GM23248 (cell line): ENCODE results near the gene SMCO2. TPM values are rescaled to one million over a fixed set of nuclear protein-coding genes. Genes with fewer than 3 reads are reported as not detected.

ENCODE experiments used
- DNase-seq: peaks from one replicate; pipeline ENCODE4 v3.0.0-alpha.2; 2015
- H2AFZ ChIP-seq: fragments of 200-600 bp; sonication (generic); 2 replicates; pipeline ENCODE4 v1.6.1; 2016; ENCODE audit warnings: antibody characterized with exemption
- H3F3A ChIP-seq: fragments of 200-600 bp; sonication (generic); 2 replicates; pipeline ENCODE4 v1.6.1; 2016; ENCODE audit warnings: mild to moderate bottlenecking, antibody characterized with exemption, mixed run types; ENCODE audit not compliant: insufficient read depth
- H3K27ac ChIP-seq: fragments of 200-600 bp; sonication (generic); 2 replicates; pipeline ENCODE4 v1.5.1; 2016; ENCODE audit warnings: mild to moderate bottlenecking
- H3K27me3 ChIP-seq: fragments of 200-600 bp; sonication (generic); replicated peaks from 2 replicates; pipeline ENCODE4 v1.6.1; 2016; ENCODE audit warnings: mild to moderate bottlenecking; ENCODE audit not compliant: insufficient read depth
- H3K36me3 ChIP-seq: fragments of 200-600 bp; sonication (generic); 2 replicates; pipeline ENCODE4 v1.6.1; 2016; ENCODE audit warnings: low read depth, mild to moderate bottlenecking
- H3K4me1 ChIP-seq: fragments of 200-600 bp; sonication (generic); 2 replicates; pipeline ENCODE4 v1.6.1; 2016; ENCODE audit warnings: mild to moderate bottlenecking; ENCODE audit not compliant: insufficient read depth
- H3K4me2 ChIP-seq: fragments of 200-600 bp; sonication (generic); one replicate; pipeline ENCODE4 v1.6.1; 2016; ENCODE audit warnings: mild to moderate bottlenecking; ENCODE audit not compliant: unreplicated experiment
- H3K4me3 ChIP-seq: fragments of 200-600 bp; sonication (generic); 2 replicates; pipeline ENCODE4 v1.5.1; 2016; ENCODE audit warnings: mild to moderate bottlenecking
- H3K79me2 ChIP-seq: fragments of 200-600 bp; sonication (generic); 2 replicates; pipeline ENCODE4 v1.6.1; 2016; ENCODE audit warnings: mild to moderate bottlenecking; ENCODE audit not compliant: insufficient read depth
- H3K9ac ChIP-seq: fragments of 200-600 bp; sonication (generic); 2 replicates; pipeline ENCODE4 v1.6.1; 2016; ENCODE audit warnings: mild to moderate bottlenecking
- H3K9me2 ChIP-seq: fragments of 200-600 bp; sonication (generic); 2 replicates; pipeline ENCODE4 v1.6.1; 2016; ENCODE audit warnings: mixed run types, mild to moderate bottlenecking, moderate library complexity; ENCODE audit not compliant: insufficient read depth
- H3K9me3 ChIP-seq: fragments of 200-600 bp; sonication (generic); one replicate; pipeline ENCODE4 v1.6.1; 2017; ENCODE audit warnings: low read depth
- H4K20me1 ChIP-seq: fragments of 200-600 bp; sonication (generic); 2 replicates; pipeline ENCODE4 v1.6.0; 2016; ENCODE audit not compliant: insufficient read depth
- EZH2 ChIP-seq: fragments of 200-600 bp; sonication (generic); IDR thresholded peaks from 2 replicates; pipeline ENCODE4 v1.6.1; 2018; ENCODE audit warnings: antibody characterized with exemption, mild to moderate bottlenecking; ENCODE audit not compliant: insufficient read depth, poor library complexity, severe bottlenecking
- EZH2phosphoT487 ChIP-seq: fragments of 200-600 bp; sonication (generic); IDR thresholded peaks from 2 replicates; pipeline ENCODE4 v1.6.1; 2018; ENCODE audit warnings: antibody characterized with exemption, moderate library complexity, mild to moderate bottlenecking, low read depth; ENCODE audit not compliant: insufficient read depth
- WGBS, 2 experiments: methylation state at CpG; one replicate each; pipeline ENCODE4 v1.1.6; 2015 to 2017; ENCODE audit warnings: low lambda C conversion rate in 2 of 2, low coverage in 1 of 2; ENCODE audit errors: missing lambda C conversion rate in 2 of 2; 5-methylcytosine and 5-hydroxymethylcytosine counted together
- in situ Hi-C: fragments of 300-500 bp; cut with MboI; formaldehyde crosslinking; loops from 2 replicates; pipeline ENCODE4 v1.15.0; 2020
- polyA plus RNA-seq: library from polyadenylated mRNA; unstranded; fragments of >200 nt; fragmentation: Nextera tagmentation; extraction: Ambion mirVana; gene quantifications from 2 replicates; pipeline ENCODE4 v1.2.1, GENCODE V29; 2016
- total RNA-seq: library from RNA; depleted of rRNA; stranded (reverse); fragments of >200 nt; shearing (Covaris generic); gene quantifications from 2 replicates; pipeline ENCODE4 v1.2.3, GENCODE V29; 2014

The SMCO2 gene
- total and polyA plus RNA-seq, 2 experiments from 2014 or later, result not detected

GRCh38 chr12:27513155-27513824 lies 66.8 kb downstream of the SMCO2 start:
- Histone ChIP-seq H3K27ac (no peak overlapping the region), H3K79me2 (no peaks in the 10 kb centered on the region), H3K9ac (no peak overlapping the region), H3K36me3 (no peaks in the 10 kb centered on the region), H3K4me3 (no peak overlapping the region), H3F3A (peaks cover 8% of the 10 kb centered on the region; the same call in 1 of the 2 replicates), H4K20me1 (no peaks in the 10 kb centered on the region), H3K4me2 (no peak overlapping the region), H3K9me2 (no peaks in the 10 kb centered on the region; the same call in 1 of the 2 replicates), H3K4me1 (peaks cover 8% of the 10 kb centered on the region), H3K27me3 (no peaks in the 10 kb centered on the region), H2AFZ (no peak overlapping the region), H3K9me3 (no peaks in the 10 kb centered on the region)
- in situ Hi-C loops, result no loop called here
- 93% methylated on average over 7 of the region's 7 CpGs for WGBS, 2 experiments
- TF ChIP-seq EZH2phosphoT487 (no peak), EZH2 (no peak)
- DNase-seq, result no peak

- 83 to 84% methylated on average over 9 of the region's 9 CpGs for WGBS, 2 experiments
- TF ChIP-seq EZH2phosphoT487 (no peak), EZH2 (no peak)
- Histone ChIP-seq H3K27me3 (no peaks in the 10 kb centered on the region), H3K36me3 (no peaks in the 10 kb centered on the region), H3K4me1 (peaks cover 12% of the 10 kb centered on the region), H4K20me1 (no peaks in the 10 kb centered on the region), H3K9ac (no peak overlapping the region), H3K9me3 (no peaks in the 10 kb centered on the region), H3K27ac (no peak overlapping the region), H3K4me3 (no peak overlapping the region), H2AFZ (no peak overlapping the region), H3K79me2 (no peaks in the 10 kb centered on the region), H3K9me2 (no peaks in the 10 kb centered on the region; the same call in 1 of the 2 replicates), H3K4me2 (no peak overlapping the region), H3F3A (peaks cover 11% of the 10 kb centered on the region)
- no peak for DNase-seq
- in situ Hi-C loops, result no loop called here
Measured at GRCh38 chr12:27515671-27516070, 69.1 kb downstream of the SMCO2 start.

- Histone ChIP-seq H3K4me2 (no peak overlapping the region), H3K36me3 (no peaks in the 10 kb centered on the region), H3F3A (peaks cover 14% of the 10 kb centered on the region), H3K27me3 (no peaks in the 10 kb centered on the region), H3K4me3 (no peak overlapping the region), H2AFZ (no peak overlapping the region), H3K9ac (no peak overlapping the region), H4K20me1 (no peaks in the 10 kb centered on the region), H3K79me2 (no peaks in the 10 kb centered on the region), H3K27ac (no peak overlapping the region), H3K9me2 (no peaks in the 10 kb centered on the region; the same call in 1 of the 2 replicates), H3K4me1 (peaks cover 14% of the 10 kb centered on the region), H3K9me3 (no peaks in the 10 kb centered on the region)
- in situ Hi-C loops, result no loop called here
- no peak for TF ChIP-seq EZH2
- no peak for TF ChIP-seq EZH2phosphoT487
- DNase-seq, result no peak
- 73 to 79% methylated on average over 4 of the region's 4 CpGs for WGBS, 2 experiments
Measured at GRCh38 chr12:27516625-27517024, 70.1 kb downstream of the SMCO2 start.

GRCh38 chr12:27517546-27517945 lies 71.0 kb downstream of the SMCO2 start:
- no peaks in the 10 kb centered on the region for H3K79me2 ChIP-seq

More at GRCh38 chr12:27517546-27517945, 71.0 kb downstream of the SMCO2 start:
- Histone ChIP-seq H3K9me3 (no peaks in the 10 kb centered on the region), H3K9ac (no peak overlapping the region), H3K36me3 (no peaks in the 10 kb centered on the region), H3K4me1 (peaks cover 18% of the 10 kb centered on the region), H3K4me3 (no peak overlapping the region), H3K27ac (no peak overlapping the region), H2AFZ (no peak overlapping the region), H3K27me3 (no peaks in the 10 kb centered on the region), H3K4me2 (no peak overlapping the region), H4K20me1 (no peaks in the 10 kb centered on the region), H3K9me2 (no peaks in the 10 kb centered on the region; the same call in 1 of the 2 replicates), H3F3A (peaks cover 17% of the 10 kb centered on the region)
- 85 to 100% methylated on average over 2 to 3 of the region's 3 CpGs for WGBS, 2 experiments
- no peak for TF ChIP-seq EZH2
- in situ Hi-C loops, result no loop called here
- DNase-seq, result no peak
